Keratinocyte (primary cell): Measurements from ENCODE around the gene DLGAP1. TPM values are rescaled to one million over a fixed set of nuclear protein-coding genes. Genes with fewer than 3 reads are reported as not detected.

Experiments used
- DNase-seq: peaks from one replicate; pipeline ENCODE4 v3.0.0-alpha.2; 2011; ENCODE audit warnings: low read depth, missing footprints, low spot score
- FAIRE-seq: peaks from 2 replicates; lab custom pipeline; 2011; peaks lifted over from hg19 to GRCh38; lab: Jason Lieb, UNC
- H2AFZ ChIP-seq: 2 replicates; pipeline ENCODE4 v1.6.0; 2012; ENCODE audit warnings: low read length, control low read depth, inconsistent platforms; ENCODE audit not compliant: control insufficient read depth
- H3K27ac ChIP-seq: 2 replicates; pipeline ENCODE4 v1.5.1; 2011; ENCODE audit warnings: low read length; ENCODE audit not compliant: control insufficient read depth, insufficient read depth
- H3K27me3 ChIP-seq: 3 replicates; pipeline ENCODE4 v1.6.0; 2011; ENCODE audit warnings: low read length; ENCODE audit not compliant: control insufficient read depth, insufficient read depth; ENCODE audit errors: extremely low read depth
- H3K36me3 ChIP-seq, 2 experiments: 2 replicates in 1 of 2; 3 replicates in 1 of 2; pipeline ENCODE4 v1.5.1; 2011; ENCODE audit warnings: low read length in 2 of 2, mild to moderate bottlenecking in 1 of 2; ENCODE audit not compliant: control insufficient read depth in 2 of 2, insufficient read depth in 2 of 2; ENCODE audit errors: extremely low read depth in 1 of 2
- H3K4me1 ChIP-seq: 3 replicates; pipeline ENCODE4 v1.5.1; 2011; ENCODE audit warnings: low read length; ENCODE audit not compliant: control insufficient read depth, insufficient read depth; ENCODE audit errors: extremely low read depth
- H3K4me2 ChIP-seq: 3 replicates; pipeline ENCODE4 v1.6.0; 2011; ENCODE audit warnings: low read depth, low read length; ENCODE audit not compliant: control insufficient read depth, insufficient read depth; ENCODE audit errors: extremely low read depth
- H3K4me3 ChIP-seq, 3 experiments: fragments of 200-600 bp in 1 of 3; sonication (generic) in 1 of 3; 2 replicates in 2 of 3; 3 replicates in 1 of 3; pipeline ENCODE4 v1.5.1; 2011 to 2016; ENCODE audit warnings: low read length in 3 of 3, mild to moderate bottlenecking in 3 of 3, control low read depth in 2 of 3, inconsistent platforms in 1 of 3, low read depth in 1 of 3, mixed read lengths in 1 of 3, mixed run types in 1 of 3, moderate library complexity in 1 of 3; ENCODE audit not compliant: control insufficient read depth in 2 of 3, insufficient read depth in 2 of 3; ENCODE audit errors: extremely low read depth in 1 of 3
- H3K79me2 ChIP-seq: 2 replicates; pipeline ENCODE4 v1.6.0; 2012; ENCODE audit warnings: low read length; ENCODE audit not compliant: control insufficient read depth, insufficient read depth
- H3K9ac ChIP-seq: 3 replicates; pipeline ENCODE4 v1.6.0; 2011; ENCODE audit warnings: low read length; ENCODE audit not compliant: control insufficient read depth, insufficient read depth; ENCODE audit errors: extremely low read depth
- H3K9me1 ChIP-seq: 3 replicates; pipeline ENCODE4 v1.6.0; 2011; ENCODE audit warnings: low read length; ENCODE audit not compliant: control insufficient read depth, insufficient read depth; ENCODE audit errors: extremely low read depth
- H3K9me3 ChIP-seq: 2 replicates; pipeline ENCODE4 v1.5.1; 2012; ENCODE audit warnings: low read depth, low read length; ENCODE audit not compliant: control insufficient read depth
- H4K20me1 ChIP-seq: 3 replicates; pipeline ENCODE4 v1.6.0; 2011; ENCODE audit warnings: low read length; ENCODE audit not compliant: control insufficient read depth, insufficient read depth; ENCODE audit errors: extremely low read depth
- CTCF ChIP-seq, 3 experiments: IDR thresholded peaks in 1 of 3; conservative IDR thresholded peaks in 1 of 3; optimal IDR thresholded peaks in 1 of 3; 2 replicates in 2 of 3; 3 replicates in 1 of 3; pipeline versions ENCODE3 to v1.5.1; 2011; ENCODE audit warnings: low read length in 3 of 3, mild to moderate bottlenecking in 3 of 3, moderate library complexity in 2 of 3, control low read depth in 1 of 3, inconsistent platforms in 1 of 3; ENCODE audit not compliant: insufficient read depth in 2 of 3; ENCODE audit errors: extremely low read depth in 1 of 3
- EZH2 ChIP-seq: IDR thresholded peaks from one replicate; pipeline ENCODE4 v1.6.1; 2012; ENCODE audit warnings: inconsistent platforms, mild to moderate bottlenecking, low read length, moderate library complexity
- dilution Hi-C: fragments of 300-500 bp; cut with MboI; formaldehyde crosslinking; loops from one replicate; pipeline ENCODE4 v1.7.0; 2020; ENCODE audit warnings: low sequenced_read_pairs; ENCODE audit not compliant: extremely low pct_ligation_motif_present
- polyA plus RNA-seq, 5 experiments: library from polyadenylated mRNA; depleted of rRNA in 3 of 5; stranded (reverse) in 3 of 5; stranded (forward) in 1 of 5; unstranded in 1 of 5; fragments of >200 nt; gene quantifications; 1 replicate in 1 of 5; 2 replicates in 3 of 5; 3 replicates in 1 of 5; pipeline versions ENCODE4 v1.2.1 to v1.2.3, GENCODE V29; 2011 to 2012; ENCODE audit warnings: missing spikeins in 2 of 5, low read depth in 1 of 5, low replicate concordance in 1 of 5

Gene DLGAP1
- polyA plus RNA-seq, 1 donor (not counting 4 experiments of a cell fraction or from before 2014, with no cell fraction given), result not detected

DNA sequence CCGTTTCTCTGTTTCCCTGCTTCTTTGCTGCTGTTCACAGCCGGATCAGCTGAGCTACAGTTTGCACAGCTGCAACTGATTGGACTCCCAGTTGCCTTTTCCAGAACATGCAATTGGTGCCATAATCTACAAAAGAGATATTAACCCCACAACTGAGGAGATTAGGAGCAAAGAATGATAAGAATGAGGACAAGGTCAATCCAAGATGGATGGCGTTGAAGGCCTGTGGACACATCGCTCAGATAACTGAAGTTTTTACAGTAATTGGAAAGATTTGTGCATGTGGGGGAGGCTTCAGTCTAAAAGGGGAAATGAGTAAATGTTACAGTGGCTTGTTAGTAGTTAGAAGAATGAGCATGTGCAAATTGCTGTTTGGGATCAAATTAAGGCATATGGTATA is 741.9 kb downstream of the DLGAP1 start:
- Histone ChIP-seq H3K9me3 (no peaks in the 10 kb centered on the region), H3K27ac (no peak overlapping the region), H2AFZ (no peak overlapping the region), H4K20me1 (no peaks in the 10 kb centered on the region), H3K36me3 (no peaks in the 10 kb centered on the region), H3K4me3 (no peak overlapping the region), H3K79me2 (no peaks in the 10 kb centered on the region), H3K4me1 (no peaks in the 10 kb centered on the region), H3K4me2 (no peak overlapping the region), H3K9ac (no peak overlapping the region), H3K27me3 (no peaks in the 10 kb centered on the region), H3K9me1 (no peaks in the 10 kb centered on the region)
- TF ChIP-seq CTCF (optimal IDR thresholded peaks at IDR 0.05 in 1 of 3, IDR thresholded peaks at IDR 0.05 in 1 of 3, conservative IDR thresholded peaks at IDR 0.05 in 1 of 3; ENCODE audit: extremely low read depth in 1 of 3, insufficient read depth in 2 of 3, low read length in 3 of 3) (no peak), EZH2 (no peak)
- dilution Hi-C loops, result no loop called here
- DNase-seq, result no peak
- no peak for FAIRE-seq

GRCh38 chr18:3712491-3712890 is 742.6 kb downstream of the DLGAP1 start:
- no peaks in the 10 kb centered on the region for H3K27me3 ChIP-seq
- no peaks in the 10 kb centered on the region for H3K79me2 ChIP-seq
- TF ChIP-seq CTCF (optimal IDR thresholded peaks at IDR 0.05 in 1 of 3, IDR thresholded peaks at IDR 0.05 in 1 of 3, conservative IDR thresholded peaks at IDR 0.05 in 1 of 3; ENCODE audit: extremely low read depth in 1 of 3, insufficient read depth in 2 of 3, low read length in 3 of 3) (no peak), EZH2 (no peak)
- H2AFZ ChIP-seq, result no peak overlapping the region
- H3K9me1 ChIP-seq, result no peaks in the 10 kb centered on the region
- no peak overlapping the region for H3K4me3 ChIP-seq
- no peaks in the 10 kb centered on the region for H3K4me1 ChIP-seq
- no peak overlapping the region for H3K9ac ChIP-seq
- dilution Hi-C loops, result no loop called here
- no peaks in the 10 kb centered on the region for H3K9me3 ChIP-seq
- H3K27ac ChIP-seq, result no peak overlapping the region
- DNase-seq (no peak), FAIRE-seq (no peak)
- H3K36me3 ChIP-seq, result no peaks in the 10 kb centered on the region
- no peaks in the 10 kb centered on the region for H4K20me1 ChIP-seq
- H3K4me2 ChIP-seq, result no peak overlapping the region
